Fibroblast of skin of left biceps (primary cell): ENCODE results near the gene OAS3.
"Not testable (repeated sequence)": the region's sequence is repeated elsewhere in the genome, so short reads cannot be mapped to it uniquely, and the experiment has no call there.

Experiments
- DNase-seq, 2 experiments: peaks; one replicate each; pipeline ENCODE4 v3.0.0-alpha.2; 2013; ENCODE audit warnings: low read depth in 2 of 2

The OAS3 gene

GRCh38 chr12:112950701-112951100 is 12.4 kb downstream of the OAS3 start:
- no peak for DNase-seq

DNA sequence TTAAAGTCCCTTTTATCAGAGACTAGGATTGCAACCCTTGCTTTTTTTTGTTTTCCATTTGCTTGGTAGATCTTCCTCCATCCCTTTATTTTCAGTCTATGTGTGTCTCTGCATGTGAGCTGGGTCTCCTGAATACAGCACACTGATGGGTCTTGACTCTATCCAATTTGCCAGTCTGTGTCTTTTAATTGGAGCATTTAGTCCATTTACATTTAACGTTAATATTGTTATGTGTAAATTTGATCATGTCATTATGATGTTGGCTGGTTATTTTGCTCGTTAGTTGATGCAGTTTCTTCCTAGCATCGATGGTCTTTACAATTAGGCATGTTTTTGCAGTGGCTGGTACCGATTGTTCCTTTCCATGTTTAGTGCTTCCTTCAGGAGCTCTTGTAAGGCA is 18.9 kb downstream of the OAS3 start:
- DNase-seq = not testable (repeated sequence)

GRCh38 chr12:112961074-112961473 is 22.8 kb downstream of the OAS3 start:
- DNase-seq = no peak

- DNase-seq = no peak
Measured at GRCh38 chr12:112961536-112961935, 23.3 kb downstream of the OAS3 start.

DNA sequence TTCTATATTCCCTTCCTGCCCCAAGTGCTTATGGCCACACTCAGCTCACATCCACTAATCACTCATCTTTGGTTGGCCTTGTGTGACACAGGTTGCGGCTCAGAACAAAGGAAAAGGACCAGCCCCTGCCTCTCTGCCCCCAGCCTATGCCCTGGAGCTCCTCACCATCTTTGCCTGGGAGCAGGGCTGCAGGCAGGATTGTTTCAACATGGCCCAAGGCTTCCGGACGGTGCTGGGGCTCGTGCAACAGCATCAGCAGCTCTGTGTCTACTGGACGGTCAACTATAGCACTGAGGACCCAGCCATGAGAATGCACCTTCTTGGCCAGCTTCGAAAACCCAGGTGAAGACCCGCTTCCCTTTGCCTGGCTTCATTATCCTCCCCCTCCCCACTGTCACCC is 24.3 kb downstream of the OAS3 start:
- DNase-seq = no peak

DNA sequence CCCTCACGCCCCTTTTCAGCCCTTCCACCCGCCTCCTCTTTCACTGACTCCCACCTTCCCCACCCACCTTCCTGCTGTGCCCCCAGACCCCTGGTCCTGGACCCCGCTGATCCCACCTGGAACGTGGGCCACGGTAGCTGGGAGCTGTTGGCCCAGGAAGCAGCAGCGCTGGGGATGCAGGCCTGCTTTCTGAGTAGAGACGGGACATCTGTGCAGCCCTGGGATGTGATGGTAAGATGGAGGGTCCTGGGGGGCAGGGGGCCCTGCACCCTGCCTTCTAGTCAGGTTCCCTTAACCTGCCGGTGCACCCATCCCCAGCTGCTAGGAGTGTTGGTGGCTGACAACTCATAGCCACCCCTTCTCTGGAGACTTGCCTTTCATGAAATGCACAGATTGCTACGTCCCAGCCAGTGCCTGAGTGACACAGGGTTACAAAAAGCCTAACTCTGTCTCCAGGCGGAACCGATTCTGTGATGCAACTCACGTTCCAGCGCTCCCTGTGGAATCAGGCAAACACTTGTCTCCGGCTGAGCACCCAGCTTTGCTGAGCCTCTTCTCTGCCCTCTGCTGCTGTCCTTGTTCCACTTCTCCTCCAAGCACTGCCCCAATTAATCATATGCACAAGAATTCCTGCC is 25.1 kb downstream of the OAS3 start:
- no peak for DNase-seq

GRCh38 chr12:112964067-112964670 is 25.9 kb downstream of the OAS3 start:
- DNase-seq = no peak

- DNase-seq = no peak
Measured at GRCh38 chr12:112964915-112965314, 26.6 kb downstream of the OAS3 start.

DNA sequence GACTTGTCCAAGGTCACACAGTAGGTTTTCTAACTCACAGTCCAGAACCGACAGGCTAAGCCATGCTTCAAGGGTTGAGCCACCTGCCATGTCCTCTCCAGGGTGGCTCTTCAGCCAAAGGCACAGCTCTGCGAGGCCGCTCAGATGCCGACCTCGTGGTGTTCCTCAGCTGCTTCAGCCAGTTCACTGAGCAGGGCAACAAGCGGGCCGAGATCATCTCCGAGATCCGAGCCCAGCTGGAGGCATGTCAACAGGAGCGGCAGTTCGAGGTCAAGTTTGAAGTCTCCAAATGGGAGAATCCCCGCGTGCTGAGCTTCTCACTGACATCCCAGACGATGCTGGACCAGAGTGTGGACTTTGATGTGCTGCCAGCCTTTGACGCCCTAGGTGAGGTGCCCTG is 27.4 kb downstream of the OAS3 start:
- DNase-seq = no peak

DNA sequence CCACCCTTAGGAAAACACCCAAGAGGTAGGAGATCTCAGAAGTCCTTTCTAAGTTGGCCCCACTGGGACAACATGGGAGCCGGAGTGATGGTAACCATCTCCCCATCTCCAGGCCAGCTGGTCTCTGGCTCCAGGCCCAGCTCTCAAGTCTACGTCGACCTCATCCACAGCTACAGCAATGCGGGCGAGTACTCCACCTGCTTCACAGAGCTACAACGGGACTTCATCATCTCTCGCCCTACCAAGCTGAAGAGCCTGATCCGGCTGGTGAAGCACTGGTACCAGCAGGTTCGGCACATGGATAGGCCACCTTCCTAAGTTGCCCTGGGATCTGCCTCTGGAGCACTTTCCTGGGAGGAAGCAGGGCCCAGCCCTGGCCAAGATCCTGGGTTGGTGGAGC is 29.0 kb downstream of the OAS3 start:
- DNase-seq = no peak

GRCh38 chr12:112967858-112968257 is 29.6 kb downstream of the OAS3 start:
- DNase-seq = no peak

DNA sequence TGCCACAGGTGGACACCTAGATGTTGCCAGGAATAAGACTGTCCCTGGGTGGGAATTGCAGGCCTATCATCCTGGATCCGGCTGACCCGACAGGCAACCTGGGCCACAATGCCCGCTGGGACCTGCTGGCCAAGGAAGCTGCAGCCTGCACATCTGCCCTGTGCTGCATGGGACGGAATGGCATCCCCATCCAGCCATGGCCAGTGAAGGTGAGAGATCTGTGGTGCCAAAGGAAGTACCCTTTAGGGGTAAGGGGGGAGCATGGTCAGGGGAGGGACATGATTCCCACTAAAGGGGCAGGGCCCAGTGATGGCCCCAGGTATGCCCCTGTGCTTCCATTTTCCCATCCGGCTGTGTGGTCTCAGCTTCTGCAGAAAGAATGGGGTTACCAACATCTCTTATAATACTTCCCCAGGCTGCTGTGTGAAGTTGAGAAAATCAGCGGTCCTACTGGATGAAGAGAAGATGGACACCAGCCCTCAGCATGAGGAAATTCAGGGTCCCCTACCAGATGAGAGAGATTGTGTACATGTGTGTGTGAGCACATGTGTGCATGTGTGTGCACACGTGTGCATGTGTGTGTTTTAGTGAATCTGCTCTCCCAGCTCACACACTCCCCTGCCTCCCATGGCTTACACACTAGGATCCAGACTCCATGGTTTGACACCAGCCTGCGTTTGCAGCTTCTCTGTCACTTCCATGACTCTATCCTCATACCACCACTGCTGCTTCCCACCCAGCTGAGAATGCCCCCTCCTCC is 31.5 kb downstream of the OAS3 start:
- DNase-seq = no peak

GRCh38 chr12:112970391-112970790 is 32.1 kb downstream of the OAS3 start:
- DNase-seq = no peak

- DNase-seq = peak in 1 of 2 experiments; percentile 6
Measured at GRCh38 chr12:112971248-112971647, 33.0 kb downstream of the OAS3 start.

DNA sequence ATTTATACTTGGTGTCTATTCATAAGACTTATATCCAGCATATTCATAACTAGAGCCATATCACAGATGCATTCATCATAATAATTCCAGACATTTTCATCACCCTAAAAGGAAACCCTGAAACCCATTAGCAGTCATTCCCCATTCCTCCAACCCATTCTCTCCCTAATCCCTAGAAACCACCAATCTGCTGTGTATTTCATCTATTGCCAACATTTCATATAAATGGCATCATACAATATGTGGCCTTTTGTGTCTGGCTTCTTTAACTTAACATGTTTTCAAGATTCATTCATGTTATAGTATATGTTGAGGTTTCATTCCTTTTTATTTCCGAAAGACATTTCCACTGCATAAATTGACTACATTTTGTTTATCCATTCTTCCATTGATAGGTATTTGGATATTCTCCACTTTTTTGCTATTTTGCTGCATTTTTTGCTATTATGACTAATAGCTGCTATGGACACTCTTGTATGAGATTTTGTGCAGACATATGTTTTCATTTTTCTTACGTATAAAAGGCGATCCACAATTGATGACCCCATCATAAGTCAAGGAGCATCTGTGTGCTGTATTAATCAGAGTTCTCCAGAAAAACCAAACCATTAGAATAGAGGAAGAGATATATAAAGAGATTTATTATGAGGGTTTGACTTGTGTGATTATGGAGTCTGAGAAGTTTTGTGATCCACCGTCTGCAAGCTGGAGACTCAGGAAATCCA is 34.9 kb downstream of the OAS3 start:
- DNase-seq = peak; percentile 62 to 66

- no peak for DNase-seq
Measured at GRCh38 chr12:112973818-112974231, 35.6 kb downstream of the OAS3 start.

DNA sequence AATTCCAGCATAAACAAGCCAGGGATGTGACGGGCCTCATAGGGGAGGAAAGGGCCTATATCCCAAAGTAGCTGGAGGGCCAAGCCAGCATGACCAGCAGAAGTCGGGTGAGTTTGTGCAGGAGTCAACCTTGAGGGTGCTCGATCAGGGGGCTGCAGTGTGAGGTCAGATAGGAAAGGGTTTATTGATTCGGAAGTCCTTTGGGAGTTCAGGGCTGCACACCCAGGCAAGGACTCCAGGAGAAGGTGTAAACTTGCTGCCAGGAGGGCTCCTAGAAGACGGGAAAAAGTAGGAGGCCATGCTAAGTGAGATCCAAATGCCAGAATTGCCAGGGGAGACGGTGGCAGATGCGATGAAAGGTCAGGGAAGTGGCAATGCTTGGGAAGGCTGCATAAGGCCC is 36.6 kb downstream of the OAS3 start:
- DNase-seq = no peak

DNA sequence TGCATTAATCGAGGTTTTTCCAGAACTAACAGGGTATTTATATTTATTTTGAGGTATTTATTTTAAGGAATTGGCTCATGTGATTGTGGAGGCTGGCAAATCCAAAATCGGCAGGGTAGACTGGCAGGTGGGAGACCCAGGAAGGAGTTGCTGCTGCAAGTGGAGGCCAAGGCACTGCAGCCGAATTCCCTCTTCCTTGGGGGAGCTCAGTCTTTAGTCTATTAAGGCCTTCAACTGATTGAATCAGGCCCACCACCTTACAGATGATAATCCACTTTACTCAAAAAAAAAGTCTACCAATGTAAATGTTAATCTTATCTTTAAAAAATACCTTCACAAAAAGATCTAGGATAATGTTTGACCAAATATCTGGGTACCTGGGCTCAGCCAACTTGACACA is 38.9 kb downstream of the OAS3 start:
- no peak for DNase-seq

GRCh38 chr12:112977641-112978040 is 39.4 kb downstream of the OAS3 start:
- DNase-seq = no peak

DNA sequence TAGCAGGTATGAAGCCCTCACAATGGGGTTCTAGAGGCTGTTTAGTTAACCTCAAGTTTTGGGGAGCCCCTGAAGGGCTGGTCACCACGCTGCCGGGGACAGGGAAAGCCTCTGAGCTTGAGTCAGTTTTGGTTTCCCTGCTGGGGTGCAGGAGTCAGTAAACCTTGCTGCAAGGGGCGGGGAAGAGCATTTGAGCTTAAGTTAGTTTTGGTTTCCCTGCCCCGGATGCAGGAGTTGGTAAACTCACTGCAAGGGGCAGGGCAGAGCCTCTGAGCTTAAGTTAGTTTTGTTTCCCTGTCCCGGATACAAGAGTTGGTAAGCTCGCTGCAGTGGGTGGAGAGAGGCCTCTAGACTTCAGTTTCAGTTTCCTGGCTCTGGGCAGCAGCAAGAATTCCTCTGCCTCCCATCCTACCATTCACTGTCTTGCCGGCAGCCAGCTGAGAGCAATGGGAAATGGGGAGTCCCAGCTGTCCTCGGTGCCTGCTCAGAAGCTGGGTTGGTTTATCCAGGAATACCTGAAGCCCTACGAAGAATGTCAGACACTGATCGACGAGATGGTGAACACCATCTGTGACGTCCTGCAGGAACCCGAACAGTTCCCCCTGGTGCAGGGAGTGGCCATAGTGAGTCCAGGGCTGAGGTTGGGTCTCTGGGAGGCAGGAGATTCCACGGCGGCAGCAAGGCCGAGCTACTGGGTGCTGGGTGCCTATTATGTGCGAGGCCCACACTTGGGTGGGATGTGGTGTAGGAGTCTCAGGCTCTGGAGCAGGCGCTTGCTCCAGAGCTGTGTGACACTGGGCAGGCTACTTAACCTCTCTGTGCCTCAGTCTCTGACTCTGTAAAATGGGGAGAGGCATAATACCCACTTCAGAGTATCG is 40.1 kb downstream of the OAS3 start, which contains the start of gene OAS2:
OAS2 (plus strand) TSS at position 357 of the 878 bp plus-strand sequence; CDS start at position 447, 90 bp downstream.
- peak in 1 of 2 experiments; percentile 1 for DNase-seq

DNA sequence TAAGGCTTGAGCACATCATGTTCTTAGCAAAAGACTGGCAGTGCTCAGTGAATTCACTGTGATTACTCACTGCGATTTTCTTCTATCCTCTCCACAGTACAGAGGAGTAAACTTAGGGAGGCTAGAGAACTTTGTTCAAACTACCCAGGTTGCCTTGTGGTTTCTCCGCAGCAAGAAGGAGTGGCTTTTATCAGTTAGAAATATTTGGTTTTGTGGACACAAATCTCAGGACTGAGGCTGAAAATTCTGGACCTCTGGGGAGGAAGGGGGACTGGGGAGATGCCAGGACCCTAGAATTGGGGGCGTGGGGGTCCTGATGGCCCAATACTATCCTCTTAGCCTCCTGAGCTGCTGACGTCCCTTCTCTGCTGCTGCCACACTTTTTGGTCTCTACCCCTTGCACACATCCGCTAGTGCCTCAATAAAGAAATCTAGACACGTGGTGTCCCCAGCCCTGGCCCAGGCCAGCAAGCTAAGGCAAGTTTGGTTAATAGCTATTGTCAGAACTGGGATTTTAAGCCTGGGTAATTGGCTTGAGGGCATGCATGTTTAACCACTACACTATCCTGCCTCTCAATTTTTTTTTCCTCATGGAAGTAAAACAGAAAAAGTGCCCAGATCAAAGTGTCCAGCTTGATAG is 40.9 kb downstream of the OAS3 start:
- DNase-seq = no peak
